T-helper 1 cell (primary cell): ENCODE results near the gene B3GAT3.
"Not testable (repeated sequence)": the region's sequence is repeated elsewhere in the genome, so short reads cannot be mapped to it uniquely, and the experiment has no call there.

Experiments
- DNase-seq, 5 donors: peaks; one replicate each; pipeline ENCODE4 v3.0.0-alpha.2; 2012 to 2020

B3GAT3 gene

DNA sequence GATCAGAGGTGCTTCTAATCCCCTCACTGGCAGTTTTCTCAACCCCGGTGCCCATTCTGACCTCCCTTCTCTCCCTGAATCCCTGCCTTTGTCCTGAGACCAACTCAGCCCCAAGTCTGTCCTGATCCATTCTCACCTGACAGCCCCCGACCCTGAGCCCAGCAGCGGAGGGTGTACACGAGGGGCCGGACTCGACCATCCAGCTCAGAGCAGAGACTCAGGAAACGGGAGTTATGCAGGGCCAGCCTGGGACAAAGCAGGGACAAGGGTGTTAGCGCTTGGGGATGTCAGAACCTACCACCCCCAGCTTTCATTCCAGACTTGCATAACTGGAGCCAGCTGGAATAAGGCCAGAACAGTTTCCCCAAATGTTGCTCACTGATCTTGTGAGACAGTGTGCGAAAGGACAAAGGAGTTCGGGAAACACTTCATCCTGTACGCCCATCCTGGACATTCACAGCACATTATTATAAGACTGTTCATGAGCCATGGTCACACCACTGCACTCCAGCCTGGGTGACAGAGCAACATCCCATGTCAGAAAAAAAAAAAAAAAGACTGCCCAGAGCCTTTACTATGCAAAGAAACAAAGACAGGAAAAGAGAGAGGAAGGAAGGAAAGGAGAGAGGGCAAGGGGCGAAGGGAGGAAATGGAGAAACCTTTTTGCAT lies 44.6 kb downstream of the B3GAT3 start:
- DNase-seq = no peak

DNA sequence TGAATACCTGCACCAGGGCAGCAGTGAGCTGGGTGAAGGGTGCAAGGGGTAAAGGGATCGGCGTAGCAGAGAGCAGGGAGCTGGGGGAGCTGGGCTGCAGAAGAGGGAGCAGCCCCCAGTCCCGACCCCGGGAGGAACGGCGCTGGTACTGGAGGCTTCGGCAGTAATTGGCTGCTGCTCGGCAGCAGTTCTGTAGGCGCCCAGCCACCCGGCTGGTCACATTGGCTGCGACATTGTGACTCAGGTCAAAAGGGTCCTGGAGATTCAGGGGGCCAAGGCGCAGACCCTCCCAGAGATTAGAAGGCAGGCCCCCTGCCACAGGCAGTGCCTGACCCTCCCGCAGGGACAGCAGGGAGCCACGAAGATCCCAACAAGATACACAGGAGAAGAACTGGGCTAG lies 45.9 kb downstream of the B3GAT3 start:
- no peak for DNase-seq

DNA sequence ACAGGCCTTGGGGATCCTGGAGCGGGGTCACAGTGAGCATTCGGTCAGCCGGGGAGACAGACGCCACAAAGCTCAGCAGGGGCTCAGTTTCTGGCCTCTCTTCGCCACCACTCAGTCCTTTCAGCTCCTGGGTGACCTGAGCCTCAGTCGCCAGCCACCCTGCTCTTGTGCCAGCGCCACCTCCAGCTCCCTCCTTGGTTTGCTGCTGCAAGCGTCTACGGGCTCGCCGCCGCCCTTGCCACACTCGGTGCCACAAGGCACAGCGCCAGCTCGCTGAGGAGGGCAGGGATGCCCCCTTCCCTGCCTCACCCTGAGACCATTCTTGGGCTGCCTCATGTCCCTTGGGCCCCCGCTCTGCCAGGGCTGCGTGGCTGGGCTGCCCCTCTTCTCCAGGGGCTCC lies 46.6 kb downstream of the B3GAT3 start:
- no peak for DNase-seq

DNA sequence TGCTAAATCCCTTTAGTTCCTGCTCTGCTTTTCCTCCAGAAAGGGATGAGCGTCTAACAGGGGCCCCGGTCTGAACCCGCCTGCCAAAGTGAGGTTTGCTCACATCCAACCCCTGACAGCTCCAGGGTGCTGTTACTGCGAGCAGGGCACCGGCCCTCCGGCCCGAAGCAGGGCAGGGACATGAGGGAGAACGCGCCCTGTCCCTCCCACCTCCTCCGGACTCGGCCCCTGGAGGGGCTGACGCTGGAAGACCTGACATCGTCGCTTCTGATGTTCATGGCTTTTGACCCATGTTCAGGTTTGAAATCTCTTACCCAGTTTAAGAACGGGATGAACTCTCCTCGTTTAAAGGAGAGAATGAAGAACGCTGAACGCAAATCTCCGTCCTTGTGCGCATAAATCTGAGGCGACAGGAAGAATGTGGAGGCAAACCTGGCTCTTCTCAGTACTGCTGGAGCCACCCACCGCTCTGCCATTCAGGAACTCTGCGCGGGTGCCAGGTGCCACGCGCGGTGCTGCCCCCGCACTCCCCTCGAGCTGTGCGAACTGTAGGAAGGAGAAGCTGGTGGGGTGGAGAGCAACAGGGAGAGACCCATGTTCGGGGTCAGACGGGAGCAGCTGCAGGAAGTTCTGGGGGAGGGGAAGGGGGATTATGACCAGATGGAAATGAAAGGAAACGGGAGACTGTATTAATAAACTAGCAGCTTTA lies 47.3 kb downstream of the B3GAT3 start:
- no peak for DNase-seq

DNA sequence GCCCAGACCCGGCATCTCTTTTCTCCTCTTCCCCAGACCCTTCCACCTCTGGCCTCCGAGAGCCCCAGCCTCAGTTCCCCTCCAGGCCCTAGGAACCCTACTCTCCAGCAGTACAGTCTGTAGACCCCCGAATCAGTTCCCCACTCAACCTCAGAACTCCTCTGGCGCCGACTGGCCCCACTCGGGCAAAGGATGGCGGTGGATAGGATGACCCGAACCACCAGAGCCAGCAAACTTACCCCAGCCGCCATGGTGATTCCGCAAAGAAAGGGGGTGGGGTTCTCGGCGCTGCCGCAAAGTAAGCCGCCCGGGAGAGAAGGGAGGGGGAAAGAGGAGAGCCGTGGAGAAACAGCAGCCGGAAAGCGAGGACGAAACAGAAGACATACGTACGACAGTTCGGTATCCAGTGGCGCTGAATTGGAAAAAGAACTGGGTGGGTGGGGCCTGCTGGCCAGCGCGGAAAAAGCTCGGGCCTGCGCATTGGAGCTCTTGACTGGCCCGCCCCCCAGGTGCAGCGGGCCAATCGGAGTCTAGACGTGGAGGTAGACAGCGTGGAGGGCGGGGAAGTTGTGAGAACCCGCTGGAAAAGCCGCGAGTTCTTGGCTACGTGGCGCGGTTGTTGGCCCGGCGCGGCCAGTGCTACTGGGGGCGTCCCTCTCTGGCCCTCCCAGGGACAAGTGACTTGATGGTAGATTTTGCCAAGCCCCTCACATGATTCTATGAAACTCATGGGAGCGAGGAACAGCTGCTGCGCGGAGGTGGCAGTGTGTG lies 48.0 kb downstream of the B3GAT3 start, which contains the start of gene EEF1G:
TSS of gene EEF1G (minus strand) at position 300 of the 771 bp plus-strand sequence. CDS start at position 251, 49 bp downstream.
- peak; percentile 97 to 100 (median 98) for DNase-seq

DNA sequence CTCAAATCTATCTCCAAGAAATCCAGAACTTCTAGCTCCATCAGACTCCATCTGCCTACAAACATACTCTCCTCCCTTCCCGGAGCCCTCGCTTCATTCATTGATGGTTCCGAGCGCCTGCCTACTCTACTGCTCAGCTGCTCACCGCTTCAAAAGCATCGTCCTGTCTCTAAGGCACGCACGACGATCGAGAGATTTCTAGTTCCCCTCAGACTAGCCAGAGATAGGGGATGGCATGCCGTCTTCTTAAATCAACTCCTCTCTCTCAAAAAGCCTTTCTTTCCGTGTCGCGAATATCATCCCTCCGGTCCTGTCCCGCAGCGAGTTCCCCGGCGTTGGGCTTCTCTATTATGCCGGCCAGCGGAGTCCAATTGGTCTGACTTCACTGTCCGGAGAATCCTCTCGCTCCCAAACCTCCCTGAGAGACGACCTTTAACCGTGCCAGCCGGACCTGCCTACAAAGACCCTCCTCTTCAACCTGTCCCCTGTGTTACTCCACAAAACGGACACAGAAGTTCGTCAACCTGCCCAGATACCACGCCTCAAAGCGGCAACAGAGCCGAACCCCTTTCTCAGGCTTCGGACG lies 48.7 kb downstream of the B3GAT3 start:
- DNase-seq = peak in 1 of 5 donors; percentile 34

DNA sequence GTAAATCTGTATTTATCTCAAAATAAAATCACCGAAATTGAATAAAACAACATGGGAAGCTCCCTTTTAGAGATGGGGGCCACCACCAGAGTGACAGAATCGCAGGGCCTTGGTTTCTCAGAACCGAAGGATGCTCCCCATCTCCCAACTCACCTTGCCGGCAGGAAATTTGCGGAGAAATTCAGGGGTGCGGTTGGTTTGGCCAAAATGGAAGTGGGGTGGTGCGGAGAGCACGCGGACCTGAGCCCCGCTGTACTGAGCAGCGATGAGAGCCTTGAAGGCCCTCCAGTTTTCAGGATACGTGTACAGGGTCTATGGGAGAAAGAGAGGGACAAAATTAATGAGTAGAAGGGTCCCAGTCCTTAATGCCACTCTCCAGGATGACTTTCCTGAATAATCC lies 49.4 kb downstream of the B3GAT3 start:
- DNase-seq = no peak

DNA sequence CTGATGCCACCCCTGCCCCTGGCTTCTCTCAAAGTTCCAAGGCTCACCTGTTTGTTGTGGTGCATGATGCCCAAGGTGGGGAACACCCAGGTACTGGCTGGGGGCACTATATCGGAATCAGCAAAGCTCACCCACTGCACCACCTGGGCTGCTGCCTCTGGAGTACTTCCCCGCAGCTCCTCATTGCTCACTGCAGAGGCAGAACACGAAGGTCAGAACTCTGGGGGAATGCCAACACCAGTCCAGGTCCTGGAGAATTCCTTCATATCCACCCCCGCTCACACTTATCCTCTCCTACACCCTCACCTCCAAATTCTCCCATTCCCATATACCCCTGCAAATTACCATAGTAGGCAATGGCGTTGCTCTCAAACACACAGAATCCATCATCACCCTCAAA lies 50.3 kb downstream of the B3GAT3 start:
- DNase-seq = not testable (repeated sequence)

DNA sequence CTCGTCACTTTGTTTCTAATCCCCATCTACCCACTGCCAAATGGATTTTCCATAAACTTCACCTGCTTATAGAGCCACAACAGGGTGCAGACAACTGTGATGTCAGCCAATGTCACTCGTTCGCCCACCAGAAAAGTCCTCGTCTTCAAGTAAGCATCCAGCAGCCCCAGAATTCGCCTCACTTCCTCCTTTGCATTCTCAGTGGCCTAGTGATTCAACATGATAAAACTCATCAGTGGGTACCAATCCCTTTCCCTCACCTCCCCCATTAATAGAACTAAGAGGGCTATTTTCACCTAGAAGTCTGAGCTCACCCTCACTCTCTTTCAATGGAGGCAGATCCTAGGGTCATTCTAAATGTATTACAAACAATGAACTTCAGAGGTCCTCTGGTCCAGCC lies 50.9 kb downstream of the B3GAT3 start:
- not testable (repeated sequence) for DNase-seq

DNA sequence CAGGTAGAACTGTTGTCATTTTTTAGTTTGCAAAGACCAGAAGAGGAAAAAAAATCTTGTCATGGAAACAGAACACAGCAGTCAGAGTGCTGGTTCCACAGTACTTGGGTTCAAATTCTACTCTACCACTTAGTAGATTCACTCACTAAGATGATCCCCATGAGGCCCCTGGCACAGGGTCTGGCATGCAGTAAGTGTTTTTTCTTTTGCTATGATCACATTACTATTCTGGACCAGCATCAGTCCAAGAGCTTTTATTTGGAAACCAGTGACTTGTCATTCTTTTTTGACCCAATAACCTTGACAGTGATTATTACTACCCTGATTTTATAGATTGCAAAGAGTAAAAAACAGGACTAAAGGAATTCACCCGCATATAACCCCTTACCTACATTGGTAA lies 52.2 kb downstream of the B3GAT3 start:
- DNase-seq = no peak

DNA sequence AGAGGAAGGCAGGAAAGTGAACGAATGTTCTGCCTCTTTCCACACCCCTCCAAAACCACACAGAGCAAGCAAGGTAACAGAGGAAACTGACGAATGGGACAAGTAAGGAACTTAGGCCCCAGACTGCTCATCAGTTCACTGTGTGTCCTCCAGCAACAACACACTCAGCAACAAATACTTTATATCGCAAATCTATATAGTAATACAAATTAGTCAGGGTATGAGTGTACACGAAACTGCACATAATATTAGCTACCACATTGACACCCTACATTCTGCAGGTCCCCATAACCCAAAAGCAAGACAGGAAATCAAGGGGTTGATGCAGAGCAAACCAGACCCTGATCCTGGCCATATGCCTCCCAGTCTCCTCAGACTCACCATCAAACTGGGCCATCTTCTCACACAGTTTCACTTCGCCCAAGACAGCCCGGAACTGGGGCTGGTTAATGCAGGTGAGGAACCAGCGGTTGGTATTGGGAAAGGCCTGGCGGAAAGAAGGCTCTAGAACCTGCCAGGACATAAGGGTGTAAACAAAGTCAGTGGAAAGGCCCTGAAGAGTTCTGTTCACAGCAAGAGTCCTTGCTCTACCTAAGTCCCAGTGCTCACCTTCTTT lies 54.7 kb downstream of the B3GAT3 start:
- no peak for DNase-seq

DNA sequence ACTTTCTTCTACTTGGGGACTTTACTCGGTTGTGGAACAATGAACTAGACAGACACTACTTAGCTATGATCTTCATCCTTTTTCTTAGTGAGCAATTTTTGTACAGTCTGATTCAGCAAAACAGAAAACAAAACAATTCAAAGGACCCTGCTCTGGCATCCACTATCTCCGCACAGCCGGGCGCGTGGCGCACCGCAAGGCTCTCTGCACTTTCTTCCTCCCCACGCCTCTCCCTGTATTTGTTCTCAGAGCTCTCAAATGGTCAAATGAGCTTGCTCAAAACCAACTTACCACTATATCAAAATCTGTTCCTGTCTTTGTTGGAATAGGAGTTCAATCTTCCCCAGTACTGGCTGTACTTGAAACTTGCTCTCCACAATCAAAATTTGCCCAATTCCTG lies 55.5 kb downstream of the B3GAT3 start:
- no peak for DNase-seq
